GM12875 (cell line): ENCODE data around the gene PRR19.

ENCODE experiments used
- H3K4me3 ChIP-seq: one replicate; pipeline ENCODE4 v1.5.1; 2011; ENCODE audit warnings: low read depth, low read length, control low read depth
- CTCF ChIP-seq: IDR thresholded peaks from 2 replicates; pipeline ENCODE4 v1.5.1; 2011; ENCODE audit warnings: low read depth, mild to moderate bottlenecking, control low read depth, inconsistent platforms, low read length, moderate library complexity, borderline replicate concordance; ENCODE audit not compliant: insufficient read depth

Gene PRR19

GRCh38 chr19:42269478-42270345 is 32.2 kb upstream of the PRR19 start:
- no peak for TF ChIP-seq CTCF
- peak overlapping the region; percentile 67 for H3K4me3 ChIP-seq

GRCh38 chr19:42270346-42271044 is 31.4 kb upstream of the PRR19 start:
- TF ChIP-seq CTCF, result no peak
- H3K4me3 ChIP-seq, result peak overlapping the region; percentile 67

GRCh38 chr19:42271045-42271419 is 30.9 kb upstream of the PRR19 start:
- peak overlapping the region; percentile 67 for H3K4me3 ChIP-seq
- no peak for TF ChIP-seq CTCF

DNA sequence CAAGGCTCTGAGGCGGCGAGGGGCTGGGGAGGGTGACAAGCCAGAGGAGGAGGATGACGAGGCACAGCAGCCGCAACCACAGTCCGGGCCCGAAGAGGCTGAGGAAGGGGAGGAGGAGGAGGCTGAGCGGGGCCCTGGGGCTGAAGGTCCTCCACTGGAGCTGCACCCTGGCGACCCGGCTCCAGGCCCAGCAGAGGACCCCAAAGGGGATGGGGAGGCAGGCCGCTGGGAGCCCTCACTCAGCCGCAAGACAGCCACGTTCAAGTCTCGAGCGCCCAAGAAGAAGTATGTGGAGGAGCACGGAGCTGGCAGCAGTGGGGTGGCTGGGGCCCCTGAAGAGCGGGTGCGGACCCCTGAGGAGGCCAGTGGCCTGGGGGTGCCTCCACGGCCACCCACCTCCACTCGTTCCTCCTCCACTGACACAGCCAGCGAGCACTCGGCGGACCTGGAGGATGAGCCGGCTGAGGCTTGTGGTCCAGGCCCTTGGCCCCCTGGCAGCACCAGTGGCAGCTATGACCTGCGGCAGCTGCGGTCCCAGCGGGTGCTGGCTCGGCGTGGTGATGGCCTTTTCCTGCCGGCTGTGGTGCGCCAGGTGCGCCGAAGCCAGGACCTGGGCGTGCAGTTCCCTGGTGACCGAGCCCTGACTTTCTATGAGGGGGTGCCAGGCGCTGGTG is 29.9 kb upstream of the PRR19 start:
- no peak for TF ChIP-seq CTCF
- no peak overlapping the region for H3K4me3 ChIP-seq

DNA sequence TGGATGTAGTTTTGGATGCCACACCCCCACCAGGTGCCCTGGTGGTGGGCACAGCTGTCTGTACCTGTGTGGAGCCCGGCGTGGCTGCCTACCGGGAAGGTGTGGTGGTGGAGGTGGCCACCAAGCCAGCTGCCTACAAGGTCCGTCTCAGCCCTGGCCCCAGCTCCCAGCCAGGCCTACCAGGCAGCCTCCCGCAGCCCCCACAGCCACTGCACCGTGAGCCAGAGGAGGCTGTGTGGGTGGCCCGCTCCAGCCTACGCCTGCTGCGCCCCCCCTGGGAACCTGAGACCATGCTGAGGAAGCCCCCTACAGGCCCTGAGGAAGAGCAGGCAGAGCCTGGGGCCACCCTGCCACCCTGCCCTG is 29.4 kb upstream of the PRR19 start:
- H3K4me3 ChIP-seq, result no peak overlapping the region
- no peak for TF ChIP-seq CTCF

DNA sequence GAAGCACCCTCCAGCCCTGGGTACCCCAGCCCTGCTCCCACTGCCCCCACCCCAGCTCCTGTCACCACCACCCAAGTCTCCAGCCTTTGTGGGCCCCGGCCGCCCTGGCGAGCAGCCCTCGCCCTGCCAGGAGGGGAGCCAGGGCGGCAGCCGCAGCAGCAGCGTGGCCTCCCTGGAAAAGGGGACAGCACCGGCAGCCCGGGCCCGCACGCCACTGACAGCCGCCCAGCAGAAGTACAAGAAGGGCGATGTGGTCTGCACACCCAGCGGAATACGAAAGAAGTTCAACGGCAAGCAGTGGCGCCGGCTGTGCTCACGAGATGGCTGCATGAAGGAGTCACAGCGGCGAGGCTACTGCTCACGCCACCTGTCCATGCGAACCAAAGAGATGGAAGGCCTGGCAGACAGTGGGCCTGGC is 28.9 kb upstream of the PRR19 start:
- no peak for TF ChIP-seq CTCF
- no peak overlapping the region for H3K4me3 ChIP-seq
